ENCODE data around the gene NTRK3. TPM values are rescaled to one million over a fixed set of nuclear protein-coding genes. Genes with fewer than 3 reads are reported as not detected.
A peak's percentile ranks its signal among the peaks of the same experiment; 100 is the strongest.

NTRK3 gene
- total and polyA plus RNA-seq, 12 donors = 1.6 to 8.5 (median 3.3) TPM

- no peak for TF ChIP-seq POLR2A (IDR thresholded peaks at IDR 0.05)
- Histone ChIP-seq H3K4me3 (no peak overlapping the region), H3K36me3 (replicated peaks in 1 of 2) (no peaks in the 10 kb centered on the region), H3K9me3 (replicated peaks in 1 of 3) (no peaks in the 10 kb centered on the region), H3K27ac (no peak overlapping the region), H3K4me1 (replicated peaks in 1 of 2) (peaks cover 0 to 8% of the 10 kb centered on the region in 2 donors), H3K27me3 (no peaks in the 10 kb centered on the region)
- WGBS, 4 donors = 76 to 85% (median 84%) methylated on average over 5 of the region's 5 CpGs
- intact Hi-C loops (cut with DNase I) = no loop called here
- DNase-seq = no peak
Measured at GRCh38 chr15:87877822-87878542, 378.6 kb downstream of the NTRK3 start.

DNA sequence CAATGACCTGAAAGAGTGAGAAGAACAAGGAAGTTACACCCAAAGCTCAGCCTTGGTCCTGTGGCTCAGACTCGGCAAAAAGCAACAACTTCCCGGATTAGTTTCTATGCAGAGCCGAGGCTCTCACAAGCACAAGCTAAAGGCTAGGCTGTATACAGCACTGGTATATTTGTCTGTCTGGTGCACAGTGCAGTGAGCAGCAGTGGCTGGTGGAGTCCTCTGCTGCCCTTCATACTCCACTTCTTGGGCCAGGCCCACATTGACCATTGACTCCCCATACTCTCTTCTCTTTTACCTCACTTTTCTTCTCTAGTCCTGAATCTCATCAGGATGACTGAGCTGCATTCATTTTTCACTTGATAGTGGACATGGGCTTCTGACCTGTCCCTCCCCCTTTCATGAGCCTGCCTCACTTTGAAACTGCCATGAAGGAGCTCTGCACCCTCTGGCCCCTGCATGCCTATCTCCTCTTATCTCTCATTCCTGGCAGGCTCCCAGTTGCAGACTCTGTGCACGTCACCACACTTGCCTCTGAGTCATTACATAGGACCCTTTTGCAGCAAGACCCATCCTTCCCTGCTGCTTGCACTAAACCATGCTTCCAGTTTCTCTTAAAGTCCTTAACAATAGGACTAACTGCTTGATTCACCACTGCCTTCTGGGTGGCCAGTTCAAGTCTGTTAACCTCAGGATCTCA, 379.3 kb downstream of the NTRK3 start:
- 62 to 69% (median 67%) methylated on average over 4 of the region's 4 CpGs for WGBS, 4 donors
- H3K27me3 ChIP-seq = no peaks in the 10 kb centered on the region
- H3K4me3 ChIP-seq = no peak overlapping the region
- no peak for TF ChIP-seq POLR2A (IDR thresholded peaks at IDR 0.05)
- TF ChIP-seq, protein P1, sequence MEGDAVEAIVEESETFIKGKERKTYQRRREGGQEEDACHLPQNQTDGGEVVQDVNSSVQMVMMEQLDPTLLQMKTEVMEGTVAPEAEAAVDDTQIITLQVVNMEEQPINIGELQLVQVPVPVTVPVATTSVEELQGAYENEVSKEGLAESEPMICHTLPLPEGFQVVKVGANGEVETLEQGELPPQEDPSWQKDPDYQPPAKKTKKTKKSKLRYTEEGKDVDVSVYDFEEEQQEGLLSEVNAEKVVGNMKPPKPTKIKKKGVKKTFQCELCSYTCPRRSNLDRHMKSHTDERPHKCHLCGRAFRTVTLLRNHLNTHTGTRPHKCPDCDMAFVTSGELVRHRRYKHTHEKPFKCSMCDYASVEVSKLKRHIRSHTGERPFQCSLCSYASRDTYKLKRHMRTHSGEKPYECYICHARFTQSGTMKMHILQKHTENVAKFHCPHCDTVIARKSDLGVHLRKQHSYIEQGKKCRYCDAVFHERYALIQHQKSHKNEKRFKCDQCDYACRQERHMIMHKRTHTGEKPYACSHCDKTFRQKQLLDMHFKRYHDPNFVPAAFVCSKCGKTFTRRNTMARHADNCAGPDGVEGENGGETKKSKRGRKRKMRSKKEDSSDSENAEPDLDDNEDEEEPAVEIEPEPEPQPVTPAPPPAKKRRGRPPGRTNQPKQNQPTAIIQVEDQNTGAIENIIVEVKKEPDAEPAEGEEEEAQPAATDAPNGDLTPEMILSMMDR (IDR thresholded peaks at IDR 0.05) = no peak
- no peaks in the 10 kb centered on the region for H3K36me3 ChIP-seq (replicated peaks in 1 of 2)
- peaks cover 0 to 8% of the 10 kb centered on the region in 2 donors for H3K4me1 ChIP-seq (replicated peaks in 1 of 2)
- no peaks in the 10 kb centered on the region for H3K9me3 ChIP-seq (replicated peaks in 1 of 3)
- intact Hi-C loops (cut with DNase I) = no loop called here
- no peak overlapping the region for H3K27ac ChIP-seq
- DNase-seq = peak in 6 of 7 donors; percentile 18 to 61 (median 34)

DNA sequence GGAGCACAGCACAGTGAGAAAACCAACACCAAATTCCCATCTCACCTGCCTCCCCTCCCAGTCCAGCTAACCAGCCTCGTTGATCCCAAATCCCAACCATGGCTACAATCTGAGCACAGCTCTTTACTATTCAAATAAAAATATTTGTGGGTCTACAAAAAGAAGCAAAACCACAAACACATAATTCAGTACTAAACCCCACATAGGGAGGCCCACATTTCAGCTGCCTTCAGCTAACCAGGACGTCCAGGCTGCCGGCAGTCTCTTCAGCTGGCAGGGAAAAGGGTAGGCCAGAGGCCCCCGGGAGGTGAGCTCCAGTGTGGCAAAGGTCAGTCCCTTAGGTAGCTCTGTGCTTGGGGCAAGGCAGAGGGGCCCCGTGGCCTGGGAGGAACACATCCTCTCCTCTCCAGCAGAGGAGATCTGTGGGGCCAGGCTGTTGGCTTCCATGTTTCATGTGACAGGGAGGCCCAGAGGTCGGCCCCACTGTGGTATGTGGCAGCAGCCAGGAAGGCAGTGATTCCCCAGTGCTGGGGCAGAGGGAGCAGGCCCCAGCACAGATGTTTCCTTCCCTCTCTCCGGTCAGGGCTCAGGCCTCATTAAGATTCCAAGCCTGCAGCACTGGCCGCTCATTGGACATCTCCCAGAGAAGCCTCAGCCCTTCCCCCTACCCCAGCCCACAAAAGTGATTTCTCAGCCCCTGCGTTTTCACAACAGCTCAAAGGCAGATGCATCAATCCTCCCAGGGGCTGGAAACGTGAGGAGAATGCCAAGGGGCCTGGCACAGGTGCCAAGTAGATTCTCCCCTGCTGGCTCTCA, 381.4 kb downstream of the NTRK3 start:
- DNase-seq = peak in 1 of 7 donors; percentile 3
- H3K36me3 ChIP-seq (replicated peaks in 1 of 2) = no peaks in the 10 kb centered on the region

DNA sequence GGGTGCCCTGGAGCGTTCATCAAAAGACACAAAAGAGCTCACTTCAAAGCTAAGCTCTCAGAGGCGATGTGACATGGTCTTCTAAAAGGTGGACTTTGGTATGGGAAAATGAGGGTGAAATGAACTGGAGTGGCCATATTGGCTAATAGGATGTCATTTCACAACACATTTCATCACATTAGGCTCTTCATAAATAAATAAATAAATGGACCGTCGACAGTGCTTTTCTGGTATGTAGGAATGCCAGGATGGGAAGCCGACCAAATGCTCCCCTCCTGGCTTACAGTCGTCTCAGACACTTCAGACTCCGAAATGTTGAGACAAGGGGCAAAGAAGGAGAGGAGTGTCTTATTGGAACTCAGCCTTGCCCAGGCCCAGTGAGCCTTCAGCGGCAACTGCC, 383.0 kb downstream of the NTRK3 start:
- Histone ChIP-seq H3K9me3 (replicated peaks in 1 of 3) (no peaks in the 10 kb centered on the region), H3K36me3 (replicated peaks in 1 of 2) (no peaks in the 10 kb centered on the region), H3K27ac (no peak overlapping the region), H3K4me1 (replicated peaks in 1 of 2) (peaks cover 0 to 11% of the 10 kb centered on the region in 2 donors), H3K4me3 (no peak overlapping the region), H3K27me3 (no peaks in the 10 kb centered on the region)
- DNase-seq = no peak
- no peak for TF ChIP-seq POLR2A (IDR thresholded peaks at IDR 0.05)
- TF ChIP-seq, protein P1 (IDR thresholded peaks at IDR 0.05) = no peak
- intact Hi-C loops (cut with DNase I) = no loop called here
- WGBS, 4 donors = 83 to 89% (median 86%) methylated on average over 8 of the region's 8 CpGs

More for the DNA sequence above, 381.4 kb downstream of the NTRK3 start:
- no peaks in the 10 kb centered on the region for H3K9me3 ChIP-seq (replicated peaks in 1 of 3)
- TF ChIP-seq POLR2A (IDR thresholded peaks at IDR 0.05) = no peak
- TF ChIP-seq, protein P1 (IDR thresholded peaks at IDR 0.05) = no peak
- WGBS, 4 donors = 36 to 59% (median 58%) methylated on average over 8 to 10 of the region's 10 CpGs
- peaks cover 0 to 11% of the 10 kb centered on the region in 2 donors for H3K4me1 ChIP-seq (replicated peaks in 1 of 2)
- intact Hi-C loops (cut with DNase I) = no loop called here
- no peak overlapping the region for H3K4me3 ChIP-seq
- no peak overlapping the region for H3K27ac ChIP-seq
- no peaks in the 10 kb centered on the region for H3K27me3 ChIP-seq
